HG03457 (cell line): ENCODE data around the gene KRT16.
"Not testable (repeated sequence)": the region's sequence is repeated elsewhere in the genome, so short reads cannot be mapped to it uniquely, and the experiment has no call there.

ENCODE experiments used
- ATAC-seq: cut with Tn5 transposase; IDR thresholded peaks from one replicate; pipeline ENCODE4 v1.9.1; 2021; ENCODE audit warnings: moderate number of reproducible peaks; ENCODE audit not compliant: unreplicated experiment

The KRT16 gene

DNA sequence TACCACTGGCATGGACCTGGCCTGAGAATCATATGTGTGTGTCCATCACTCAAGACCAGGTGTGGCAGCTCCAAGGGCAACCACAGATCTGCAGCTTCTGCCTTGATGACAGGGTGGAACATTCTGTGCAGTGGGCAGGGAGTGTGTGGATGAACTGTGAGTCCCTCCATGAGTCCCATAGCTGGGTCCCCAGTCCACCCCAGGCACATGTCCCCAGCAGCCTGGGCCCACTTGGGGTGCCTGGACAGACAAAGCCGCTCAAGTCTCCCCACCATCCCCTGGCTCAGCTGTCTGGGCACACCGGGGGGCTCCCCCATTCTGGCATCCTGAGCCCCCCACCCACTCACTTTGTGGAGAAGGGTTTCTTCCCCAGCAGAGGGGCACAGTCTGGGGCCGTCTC, 4.6 kb upstream of the KRT16 start:
- no peak for ATAC-seq

DNA sequence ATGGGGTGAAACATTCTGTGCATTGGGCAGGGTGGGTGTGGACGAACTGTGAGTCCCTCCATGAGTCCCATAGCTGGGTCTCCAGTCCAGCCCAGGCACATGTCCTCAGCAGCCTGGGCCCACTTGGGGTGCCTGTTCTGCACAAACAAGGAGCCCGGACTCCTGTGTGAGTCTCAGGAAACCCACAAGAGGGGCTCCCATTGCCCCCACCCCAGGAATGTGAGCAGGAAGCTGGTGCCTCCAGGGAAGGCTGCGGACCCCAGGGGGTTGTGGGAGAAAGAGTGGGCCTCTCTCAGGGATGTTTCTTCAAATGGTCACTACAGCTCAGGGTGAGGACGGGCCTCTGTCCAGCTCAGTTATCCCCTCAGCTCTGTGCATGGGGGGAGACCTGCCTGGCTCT, 3.9 kb upstream of the KRT16 start:
- ATAC-seq: not testable (repeated sequence)

DNA sequence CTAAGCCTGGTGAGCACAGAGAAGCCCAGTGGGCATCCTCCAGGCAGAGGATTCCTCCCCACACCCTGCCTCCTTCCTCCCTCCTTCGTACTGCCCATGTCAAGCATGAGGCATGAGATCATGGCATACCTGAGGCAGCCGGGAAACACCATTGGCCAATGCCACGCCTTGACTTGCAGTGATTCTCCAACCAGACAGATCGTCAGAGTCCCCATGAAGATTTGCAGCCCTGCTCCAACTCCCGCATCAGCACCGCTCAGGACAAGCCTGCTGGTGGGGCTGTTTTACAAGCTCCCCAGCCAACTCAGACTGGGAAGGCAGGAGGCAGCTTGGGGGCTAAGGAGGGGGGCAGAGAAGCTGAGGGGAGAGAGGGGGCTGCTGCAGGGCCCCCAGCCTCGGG, 2.9 kb upstream of the KRT16 start:
- ATAC-seq: no peak

DNA sequence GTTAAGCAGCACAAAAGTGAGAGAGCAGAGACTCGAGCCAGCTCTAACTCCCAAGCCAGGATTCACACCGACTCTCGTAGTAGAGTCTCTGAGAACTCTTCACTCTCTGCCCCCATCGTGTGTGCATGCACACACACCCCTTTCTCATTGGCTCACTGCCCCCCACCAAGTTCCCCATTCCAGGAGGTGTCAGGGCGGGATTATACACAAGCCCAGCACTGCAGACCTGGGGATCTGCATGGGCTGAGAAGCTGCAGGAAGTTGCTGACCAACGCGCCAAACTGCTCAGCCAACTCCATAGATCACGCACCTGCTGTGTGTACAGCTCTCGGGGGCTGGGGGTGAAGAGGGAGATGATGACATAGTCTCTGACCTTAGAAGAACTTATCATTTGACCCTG, 2.2 kb upstream of the KRT16 start:
- not testable (repeated sequence) for ATAC-seq

DNA sequence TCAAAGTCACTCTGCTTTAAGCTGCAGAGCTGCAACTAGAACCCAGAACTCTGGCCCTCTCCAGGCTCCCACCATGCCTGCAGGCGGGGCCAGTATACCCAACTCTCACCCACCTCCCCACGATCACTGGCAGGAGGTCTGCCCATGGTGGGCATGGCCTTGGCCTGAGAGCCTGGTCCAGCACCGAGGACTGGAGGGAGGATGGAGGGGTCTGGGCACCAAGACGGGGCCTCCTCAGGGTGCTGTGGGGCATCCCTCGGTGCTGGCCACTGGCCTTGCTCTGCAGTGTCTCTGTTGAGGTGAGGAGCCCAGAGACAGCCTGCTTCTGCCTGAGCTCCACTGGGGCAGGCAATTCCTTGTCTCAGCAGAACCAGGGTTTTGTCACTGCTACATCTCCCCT, 1.5 kb upstream of the KRT16 start:
- no peak for ATAC-seq

DNA sequence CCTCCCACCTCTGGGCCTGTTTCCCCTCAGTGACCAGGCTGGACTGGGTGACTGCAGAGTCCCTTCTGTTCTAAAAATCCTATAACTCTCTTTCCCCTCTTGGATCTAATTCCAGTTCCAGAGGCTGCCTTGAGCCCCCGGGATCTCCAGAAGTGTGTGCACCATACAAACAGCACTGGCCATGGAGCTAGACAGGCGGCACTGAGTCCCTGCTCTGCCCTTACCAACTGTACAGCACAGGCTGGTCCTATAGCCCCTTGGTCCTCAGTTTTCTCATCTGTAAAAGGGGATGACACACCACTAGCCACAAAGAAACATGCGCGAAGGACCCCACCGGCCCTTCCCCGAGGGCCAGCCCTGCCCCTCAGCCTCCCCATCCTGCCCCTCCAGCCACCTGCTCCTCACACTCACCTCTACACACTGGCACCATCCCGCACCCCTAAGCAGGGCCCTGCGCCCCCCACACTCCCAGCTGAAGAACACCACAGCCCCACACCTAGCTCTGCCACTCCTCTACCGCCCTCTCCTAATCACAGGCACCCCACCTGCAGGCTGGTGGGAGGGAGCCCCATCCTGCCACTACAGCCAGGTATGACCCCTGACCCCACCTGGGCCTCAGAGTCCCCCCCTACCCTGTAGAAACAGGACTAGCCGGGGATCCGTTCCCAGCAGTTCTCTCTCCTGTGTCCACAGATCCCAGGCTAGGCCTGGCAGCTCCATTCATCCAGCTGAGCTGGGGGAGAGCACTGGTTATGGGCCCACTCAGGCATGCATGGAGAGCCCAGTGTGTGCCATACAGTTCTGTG, 913 bp upstream of the KRT16 start:
- ATAC-seq: no peak

DNA sequence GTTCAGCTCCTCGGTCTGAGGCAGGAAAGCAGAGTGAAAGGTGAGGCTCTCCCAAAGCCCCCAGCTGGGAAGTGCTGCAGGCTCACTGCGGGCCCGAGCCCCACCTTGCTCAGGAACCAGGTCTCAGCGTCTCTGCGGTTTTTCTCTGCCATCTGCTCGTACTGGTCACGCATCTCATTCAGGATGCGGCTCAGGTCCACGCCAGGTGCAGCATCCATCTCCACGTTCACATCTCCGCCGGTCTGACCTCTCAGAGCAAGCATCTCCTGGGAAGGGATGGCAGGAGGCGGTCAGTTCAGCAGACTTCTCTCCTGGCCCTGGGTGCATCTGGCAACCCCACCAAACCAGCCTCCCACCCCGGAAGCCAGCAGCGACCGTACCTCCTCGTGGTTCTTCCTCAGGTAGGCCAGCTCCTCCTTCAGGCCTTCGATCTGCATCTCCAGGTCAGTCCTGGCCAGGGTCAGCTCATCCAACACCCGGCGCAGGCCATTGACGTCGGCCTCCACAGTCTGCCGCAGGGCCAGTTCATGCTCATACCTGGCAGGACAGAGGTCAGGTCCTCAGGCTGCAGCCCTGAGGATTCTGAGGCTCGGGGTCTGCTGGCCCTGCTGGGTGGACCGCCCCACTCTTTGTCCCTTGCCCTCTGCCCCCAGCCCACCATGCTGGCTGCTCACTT, 1.5 kb downstream of the KRT16 start:
- no peak for ATAC-seq

DNA sequence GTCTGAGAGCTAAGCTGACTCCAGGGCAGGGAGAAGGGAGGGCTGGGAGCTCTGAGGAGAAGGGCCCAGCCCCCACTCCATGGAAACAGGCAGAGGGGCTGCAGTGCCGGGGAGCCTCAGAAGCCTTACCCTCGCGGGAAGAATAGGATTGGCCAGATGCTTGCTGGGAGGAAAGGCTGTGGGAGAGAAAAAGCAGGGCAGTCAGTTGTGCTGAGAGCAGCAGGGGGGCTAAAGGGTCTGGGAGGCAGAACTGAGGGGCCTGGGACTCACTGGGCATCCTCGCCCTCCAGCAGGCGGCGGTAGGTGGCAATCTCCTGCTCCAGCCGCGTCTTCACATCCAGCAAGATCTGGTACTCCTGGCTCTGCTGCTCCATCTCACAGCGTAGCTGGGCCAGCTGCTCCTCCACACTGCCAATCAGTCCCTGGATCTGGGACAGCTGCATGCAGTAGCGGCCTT, 2.5 kb downstream of the KRT16 start:
- ATAC-seq: not testable (repeated sequence)

DNA sequence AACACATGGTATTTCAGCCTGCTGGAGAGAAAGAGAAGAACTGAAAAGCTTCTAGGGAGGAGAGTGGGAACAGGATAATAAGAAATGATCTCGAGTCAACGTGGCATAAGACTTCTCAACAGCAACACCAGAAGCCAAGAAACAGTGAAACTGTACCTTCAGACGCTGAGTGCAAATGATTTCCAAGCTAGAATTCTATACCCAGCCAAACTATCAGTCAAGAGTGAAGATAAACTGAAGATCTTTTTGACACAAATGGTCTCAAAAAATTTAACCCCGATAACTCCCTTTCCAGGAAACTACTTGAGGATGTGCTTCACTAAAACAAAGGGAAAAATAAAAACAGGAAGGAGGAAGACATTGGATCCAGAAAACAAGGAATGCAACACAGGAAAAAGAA, 5.6 kb downstream of the KRT16 start:
- ATAC-seq: not testable (repeated sequence)

DNA sequence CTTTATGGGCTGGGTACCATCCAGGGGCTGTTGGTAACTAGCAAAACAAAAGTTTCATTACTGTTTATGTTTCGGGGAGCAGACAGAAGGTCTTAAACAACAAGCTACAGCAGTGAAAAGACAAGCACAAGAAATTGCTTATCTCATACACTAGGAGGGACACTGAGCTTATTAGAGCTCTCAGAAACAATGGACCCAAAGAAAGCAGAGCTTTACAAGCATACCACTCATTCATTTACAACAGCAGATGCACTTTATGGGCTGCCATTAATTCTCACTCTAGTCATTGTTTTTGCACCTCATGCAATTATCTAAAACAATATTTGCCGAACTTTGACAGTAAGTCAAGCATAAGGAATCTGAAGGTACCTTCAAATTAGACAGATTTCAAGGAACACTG, 10.0 kb downstream of the KRT16 start:
- ATAC-seq: no peak

DNA sequence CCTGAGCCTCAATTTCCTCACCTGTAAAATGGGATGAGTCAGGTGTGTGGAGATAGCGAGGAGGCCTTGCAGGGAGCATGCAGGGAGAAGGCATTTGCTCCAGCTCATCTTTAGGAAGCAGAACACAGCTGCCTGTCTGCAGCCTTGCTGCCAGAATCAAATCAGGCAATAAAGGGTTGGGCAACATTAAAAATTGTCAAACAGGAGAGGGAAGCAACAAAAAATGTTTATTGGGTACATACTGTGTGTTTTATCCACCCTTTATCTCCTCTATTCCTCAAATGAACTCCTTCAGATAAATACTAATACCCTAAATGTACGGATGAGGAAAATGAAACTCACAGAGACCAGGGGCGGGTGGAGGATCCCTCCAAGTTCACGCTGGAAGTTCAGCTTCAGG, 12.2 kb downstream of the KRT16 start:
- ATAC-seq: no peak

DNA sequence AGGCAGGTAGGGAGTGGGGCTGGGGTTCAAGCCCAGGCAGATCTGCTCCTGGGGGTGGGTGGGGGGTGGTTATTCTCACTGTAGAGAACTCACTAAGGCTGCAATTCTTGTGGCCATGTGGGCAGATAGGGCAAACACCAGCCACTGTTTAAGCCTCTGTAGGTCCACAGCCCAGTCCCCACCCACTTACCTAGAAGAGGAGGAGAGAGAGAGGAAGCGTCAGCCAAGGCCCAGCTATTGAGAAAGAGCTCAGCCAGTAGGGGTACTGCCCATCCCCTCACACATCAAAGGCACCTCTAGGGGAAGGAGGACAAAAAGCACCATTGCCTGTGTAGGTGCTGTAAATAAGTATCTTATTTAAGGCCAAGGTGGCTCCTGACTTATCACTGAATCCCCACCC, 12.9 kb downstream of the KRT16 start:
- no peak for ATAC-seq

DNA sequence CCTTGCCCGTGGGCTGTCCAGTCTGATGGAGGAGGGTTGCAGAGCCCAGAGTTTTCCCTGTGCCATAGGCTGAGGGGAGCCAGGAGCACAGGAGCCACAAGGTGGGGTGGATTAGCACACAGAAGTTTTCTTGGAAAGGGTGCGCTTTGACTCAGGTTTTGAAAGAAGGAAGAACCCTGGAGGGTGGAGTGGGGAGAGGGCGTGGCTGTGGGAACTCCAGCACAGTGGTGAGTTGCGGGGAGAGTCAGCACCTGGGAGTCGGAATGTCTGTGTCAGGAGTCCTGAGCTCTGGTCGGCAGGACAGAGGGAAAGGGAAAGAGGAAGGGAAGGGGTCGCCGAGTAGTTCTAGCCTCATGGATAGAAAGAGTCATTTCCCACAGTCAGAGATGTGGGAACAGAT, 17.0 kb downstream of the KRT16 start:
- no peak for ATAC-seq

DNA sequence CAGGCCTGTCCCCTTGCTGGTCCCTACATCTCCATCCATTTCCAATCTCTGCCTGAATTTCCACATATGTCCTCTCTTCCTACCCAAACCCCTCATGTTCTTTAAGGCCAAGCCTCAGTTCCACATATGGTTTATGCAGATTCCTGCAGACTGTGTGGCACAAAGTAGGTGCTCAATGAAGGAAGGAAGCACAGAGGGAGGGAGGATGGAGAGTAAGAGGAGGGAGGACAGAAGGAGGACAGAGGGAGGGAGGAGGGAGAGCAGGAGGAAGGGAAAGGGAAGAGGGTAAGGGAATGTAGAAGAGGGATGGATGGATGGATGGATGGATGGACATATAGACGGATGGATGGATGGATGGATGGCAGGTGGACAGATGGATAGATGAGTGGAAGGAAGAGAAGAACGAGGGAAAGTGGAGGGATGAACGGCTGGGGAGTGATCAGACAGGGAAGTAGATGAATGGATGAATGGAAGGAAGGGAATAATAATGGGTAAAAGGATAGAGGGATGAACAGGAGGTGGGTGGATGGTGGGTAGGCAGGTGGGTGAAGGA, 18.1 kb downstream of the KRT16 start:
- ATAC-seq: no peak

DNA sequence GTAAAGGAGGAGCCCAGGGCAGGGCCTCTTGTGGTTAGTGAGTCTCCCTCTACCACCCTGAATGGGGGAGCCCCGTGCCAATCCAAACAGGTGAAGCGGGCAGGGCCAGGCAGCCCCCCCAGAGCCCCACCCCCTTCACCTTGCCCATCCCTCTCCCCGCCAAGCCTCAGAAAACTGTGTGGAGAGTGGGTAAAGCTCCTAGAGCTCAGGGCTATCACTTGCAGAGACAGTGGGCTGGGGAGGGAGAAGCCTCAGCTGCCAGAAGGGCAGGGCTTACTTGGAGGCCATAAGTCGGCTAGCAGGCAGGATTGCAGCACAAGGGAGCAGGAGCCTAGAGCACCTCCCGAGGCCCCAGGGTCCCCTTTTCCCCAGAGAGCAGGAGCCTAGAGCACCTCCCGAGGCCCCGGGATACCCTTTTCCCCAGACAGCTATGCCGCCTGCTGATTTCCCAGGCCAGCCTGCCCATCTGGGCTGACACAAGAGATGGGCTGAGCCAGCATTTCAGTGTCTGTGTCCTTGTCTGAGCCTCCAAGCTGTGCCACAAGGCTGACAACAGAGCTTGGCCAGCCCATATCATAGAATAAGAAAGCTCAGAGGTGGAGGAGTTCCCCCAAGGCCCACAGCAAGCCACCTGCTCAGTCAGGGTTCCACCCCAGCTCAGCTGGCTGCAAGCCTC, 19.1 kb downstream of the KRT16 start:
- no peak for ATAC-seq

DNA sequence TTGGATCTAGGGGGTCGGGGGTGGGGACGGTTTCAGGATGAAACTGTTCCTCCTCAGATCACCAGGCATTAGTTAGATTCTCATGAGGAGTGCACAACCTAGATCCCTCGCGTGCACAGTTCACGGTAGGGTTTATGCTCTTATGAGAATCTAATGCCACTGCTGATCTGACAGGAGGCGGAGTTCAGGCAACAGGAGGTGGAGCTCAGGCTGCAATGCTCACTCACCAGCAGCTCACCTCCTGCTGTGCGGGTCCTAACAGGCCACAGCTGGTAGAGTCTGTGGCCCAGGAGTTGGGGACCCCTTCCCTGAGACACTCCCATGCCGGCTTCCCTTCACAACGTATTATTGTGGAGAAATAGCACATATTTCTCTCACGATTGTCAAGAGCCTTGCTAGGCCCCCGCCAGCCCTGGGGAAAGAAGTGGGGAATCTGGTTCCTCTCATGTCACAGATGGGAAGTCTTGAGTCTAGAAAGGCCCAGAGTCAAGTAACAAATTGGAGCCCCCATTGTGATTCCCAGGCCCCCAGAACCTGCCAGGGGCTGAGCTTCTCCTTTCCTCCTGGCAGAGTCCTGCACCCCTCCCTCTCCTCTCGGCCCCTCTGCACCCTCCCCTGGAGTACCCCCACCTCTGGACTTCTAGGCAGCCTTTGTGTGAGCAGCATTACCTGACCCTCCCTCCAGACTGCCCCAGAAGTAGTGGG, 19.8 kb downstream of the KRT16 start:
- no peak for ATAC-seq

DNA sequence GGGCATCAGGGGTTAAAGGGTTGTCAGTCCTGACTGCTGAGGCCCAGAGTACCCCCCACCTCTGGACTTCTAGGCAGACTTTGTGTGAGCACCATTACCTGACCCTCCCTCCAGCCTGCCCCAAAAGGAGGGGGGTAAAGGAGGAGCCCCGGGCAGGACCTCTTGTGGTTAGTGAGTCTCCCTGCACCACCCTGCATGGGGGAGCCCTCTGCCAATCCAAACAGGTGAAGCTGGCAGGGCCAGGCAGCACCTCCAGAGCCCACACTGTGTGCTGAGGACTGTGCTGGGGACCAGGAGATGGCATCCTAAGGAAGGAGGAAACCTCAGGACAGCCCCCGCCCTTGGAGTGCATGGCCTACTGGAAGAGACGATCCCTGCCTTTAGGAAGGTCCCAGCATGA, 23.3 kb downstream of the KRT16 start:
- no peak for ATAC-seq

DNA sequence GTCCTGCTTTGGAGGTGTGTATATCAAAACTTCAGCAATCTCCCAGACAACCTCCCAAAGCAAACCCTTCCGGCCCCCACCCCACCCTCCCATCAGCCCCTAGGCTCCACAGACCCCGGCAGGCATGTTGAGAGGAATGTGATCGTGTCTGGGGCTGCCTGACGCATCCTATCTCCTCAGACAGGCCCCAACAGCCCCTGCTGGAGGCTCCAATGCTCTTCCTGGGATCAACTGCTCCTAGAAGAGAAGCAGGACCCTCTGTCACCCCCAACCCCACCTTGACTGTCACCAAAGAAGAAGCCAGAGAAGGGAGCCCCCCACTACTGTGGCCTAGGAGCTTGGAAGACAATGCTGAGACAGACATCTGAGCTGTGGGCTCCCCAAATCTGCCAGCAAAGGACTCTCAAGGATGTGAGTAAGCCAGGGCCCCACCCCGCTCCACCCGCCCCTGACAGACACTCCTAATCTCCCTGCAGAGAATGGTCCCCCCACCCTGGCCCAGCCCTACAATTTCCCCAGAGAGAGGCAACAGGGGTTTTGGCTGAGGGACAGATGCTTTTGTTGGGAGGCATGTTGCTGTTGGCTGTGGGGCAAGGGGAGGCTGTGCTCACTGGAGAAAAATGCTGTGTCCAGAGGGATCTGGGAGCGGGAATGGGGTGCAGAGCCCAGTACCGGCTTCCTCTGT, 24.3 kb downstream of the KRT16 start:
- ATAC-seq: no peak

DNA sequence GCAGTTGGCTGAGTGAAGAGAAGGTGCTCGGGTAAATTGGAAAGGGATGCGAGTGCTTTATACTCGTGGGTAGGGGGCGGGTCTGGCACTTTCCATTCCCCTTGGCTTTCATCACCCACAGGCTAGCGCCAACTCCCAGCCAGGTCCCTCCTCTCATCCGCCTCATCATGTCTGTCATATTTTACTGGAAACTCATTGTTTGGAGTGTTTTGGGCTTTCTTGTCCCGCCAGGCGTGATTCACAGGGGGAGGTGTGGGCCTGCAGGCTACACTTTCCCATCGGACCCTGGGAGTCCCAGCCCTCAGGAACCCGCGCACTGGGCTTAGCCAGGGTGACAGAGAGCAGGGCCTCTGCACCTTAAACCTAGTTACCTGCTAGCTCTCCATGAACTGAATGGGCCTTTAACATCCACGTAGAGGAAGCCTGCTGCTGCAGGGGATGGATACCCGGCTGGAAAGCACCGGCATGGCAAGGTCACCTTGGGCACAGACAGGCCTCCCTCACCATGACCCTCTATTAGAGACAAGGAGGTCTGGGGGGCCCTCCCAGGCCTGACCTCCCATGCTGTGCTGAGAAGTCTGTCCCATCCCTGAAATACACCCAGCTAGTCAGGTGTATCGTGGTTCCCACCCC, 25.6 kb downstream of the KRT16 start, which contains the start of gene KRT14:
Gene KRT14, minus strand, starts transcription at position 33 of the 633 bp plus-strand sequence. CDS start 61 bp downstream, outside the sequence.
- no peak for ATAC-seq
